Right lobe of liver (tissue), 4 donors: Measurements from ENCODE around the gene SOX15.

Experiments
- POLR2A ChIP-seq: fragments of 450-650 bp; IDR thresholded peaks from one replicate; pipeline ENCODE4 v1.6.1; 2017; ENCODE audit warnings: antibody characterized with exemption, mild to moderate bottlenecking
- TF ChIP-seq, protein P1 (sequence below), 4 donors: fragments of 200-600 bp in 3 of 4; fragments of 450-650 bp in 1 of 4; IDR thresholded peaks; one replicate each; pipeline versions ENCODE4 v1.5.1 to v1.8.0; 2016 to 2022; ENCODE audit warnings: antibody characterized with exemption in 4 of 4, mild to moderate bottlenecking in 2 of 4
- donor health status: DM: no; HTN: no; CAD: no.
- donor health status: DM: no; HTN: no; CAD: no.
- donor health status: DM: no; HTN: yes; CAD: no.

- TF ChIP-seq, protein P1, sequence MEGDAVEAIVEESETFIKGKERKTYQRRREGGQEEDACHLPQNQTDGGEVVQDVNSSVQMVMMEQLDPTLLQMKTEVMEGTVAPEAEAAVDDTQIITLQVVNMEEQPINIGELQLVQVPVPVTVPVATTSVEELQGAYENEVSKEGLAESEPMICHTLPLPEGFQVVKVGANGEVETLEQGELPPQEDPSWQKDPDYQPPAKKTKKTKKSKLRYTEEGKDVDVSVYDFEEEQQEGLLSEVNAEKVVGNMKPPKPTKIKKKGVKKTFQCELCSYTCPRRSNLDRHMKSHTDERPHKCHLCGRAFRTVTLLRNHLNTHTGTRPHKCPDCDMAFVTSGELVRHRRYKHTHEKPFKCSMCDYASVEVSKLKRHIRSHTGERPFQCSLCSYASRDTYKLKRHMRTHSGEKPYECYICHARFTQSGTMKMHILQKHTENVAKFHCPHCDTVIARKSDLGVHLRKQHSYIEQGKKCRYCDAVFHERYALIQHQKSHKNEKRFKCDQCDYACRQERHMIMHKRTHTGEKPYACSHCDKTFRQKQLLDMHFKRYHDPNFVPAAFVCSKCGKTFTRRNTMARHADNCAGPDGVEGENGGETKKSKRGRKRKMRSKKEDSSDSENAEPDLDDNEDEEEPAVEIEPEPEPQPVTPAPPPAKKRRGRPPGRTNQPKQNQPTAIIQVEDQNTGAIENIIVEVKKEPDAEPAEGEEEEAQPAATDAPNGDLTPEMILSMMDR (IDR thresholded peaks at IDR 0.05): no peak
- TF ChIP-seq POLR2A: no peak
Measured at GRCh38 chr17:7631398-7632380, 41.8 kb upstream of the SOX15 start.
